ENCODE measurements around the gene GLRX. TPM values are rescaled to one million over a fixed set of nuclear protein-coding genes. Genes with fewer than 3 reads are reported as not detected.

GLRX gene
- total and polyA plus RNA-seq, 2 of the 13 experiments (the other 11 are each of a cell fraction or from before 2014, with no cell fraction given): 63.8 to 499 TPM

GRCh38 chr5:95816776-95817175, 5.8 kb downstream of the GLRX start:
- Histone ChIP-seq H2AFZ (ENCODE audit: low read length) (no peak overlapping the region), H3K27ac (ENCODE audit: extremely low read length, insufficient read depth, low read length) (no peak overlapping the region), H3K27me3 (ENCODE audit: control insufficient read depth in 1 of 2, insufficient read depth in 2 of 2, low read length in 2 of 2) (no peaks in the 10 kb centered on the region; a peak in 1 of 5 replicates), H3K36me3 (replicated peaks in 1 of 2; ENCODE audit: control insufficient read depth in 1 of 2, insufficient read depth in 2 of 2, low read length in 2 of 2) (peaks cover 18 to 43% of the 10 kb centered on the region in 2 experiments), H3K9ac (ENCODE audit: insufficient read depth, low read depth, low read length) (no peak overlapping the region), H4K20me1 (ENCODE audit: insufficient read depth, low read length) (peaks cover 27% of the 10 kb centered on the region), H3K4me1 (ENCODE audit: insufficient read depth, low read length) (peaks cover 72% of the 10 kb centered on the region), H3K4me2 (ENCODE audit: low read depth, low read length) (no peak overlapping the region; the same call in 1 of the 2 replicates), H3K79me2 (ENCODE audit: insufficient read depth, low read length) (peaks cover 41% of the 10 kb centered on the region), H3K4me3 (replicated peaks in 1 of 3; ENCODE audit: insufficient read depth in 1 of 3, low read depth in 2 of 3, low read length in 3 of 3) (no peak overlapping the region), H3K9me3 (ENCODE audit: low read length) (no peaks in the 10 kb centered on the region)
- WGBS (ENCODE audit: low lambda C conversion rate): 95% methylated on average over 4 of the region's 4 CpGs
- intact Hi-C loops (cut with micrococcal nuclease; ENCODE audit: unreplicated experiment): no loop called here
- BruUV-seq (replicated peaks): no TSS peak
- ChIA-PET POLR2A (interaction anchor here (1.0 to 1.6 kb wide), 2 partner anchors 18 kb away, joined by 3 to 4 read pairs; no protein-coding TSS in a partner anchor), CTCF (ENCODE audit: low intra/inter-chr PET ratio, low total read pairs) (no interaction called here)
- ATAC-seq (no peak), DNase-seq (ENCODE audit: low spot score) (no peak), FAIRE-seq (no peak)
- in situ Hi-C loops (cut with HindIII; ENCODE audit: extremely low pct_ligation_motif_present, low pct_unique_long_range_greater_than_20kb): no loop called here
- TF ChIP-seq ATF7-NPFF (CRISPR knock-in tag; IDR thresholded peaks at IDR 0.05; ENCODE audit: low read depth): no peak
- no peak for TF ChIP-seq NONO (IDR thresholded peaks at IDR 0.05)
- no peak for TF ChIP-seq NONO (CRISPR knock-in tag; conservative IDR thresholded peaks at IDR 0.05)
- TF ChIP-seq ZNF275 (CRISPR knock-in tag; IDR thresholded peaks at IDR 0.05; ENCODE audit: borderline replicate concordance): no peak
- no peak for TF ChIP-seq ZNF414 (CRISPR knock-in tag; IDR thresholded peaks at IDR 0.05)
- no peak for TF ChIP-seq AKNA (CRISPR knock-in tag; IDR thresholded peaks at IDR 0.05; ENCODE audit: borderline replicate concordance)
- TF ChIP-seq ETS1 (CRISPR knock-in tag; IDR thresholded peaks at IDR 0.05): no peak
- TF ChIP-seq MEIS1 (CRISPR knock-in tag; IDR thresholded peaks at IDR 0.05; ENCODE audit: borderline replicate concordance): no peak
- TF ChIP-seq ZBTB7B (CRISPR knock-in tag; IDR thresholded peaks at IDR 0.05): no peak
- TF ChIP-seq TRIM24 (CRISPR knock-in tag; IDR thresholded peaks at IDR 0.05): no peak
- no peak for TF ChIP-seq SMARCC2 (IDR thresholded peaks at IDR 0.05)
- no peak for TF ChIP-seq ZNF709 (CRISPR knock-in tag; IDR thresholded peaks at IDR 0.05)
- TF ChIP-seq TCF12 (IDR thresholded peaks at IDR 0.05): no peak
- TF ChIP-seq TCF12 (CRISPR knock-in tag; IDR thresholded peaks at IDR 0.05): no peak

All from HepG2 (cell line).